ENCODE measurements around the gene SORCS2. TPM values are rescaled to one million over a fixed set of nuclear protein-coding genes. Genes with fewer than 3 reads are reported as not detected.

The SORCS2 gene
- total and polyA plus RNA-seq, 2 of the 4 experiments (the other 2 are of a cell fraction), result 0.36 to 0.62 TPM

DNA sequence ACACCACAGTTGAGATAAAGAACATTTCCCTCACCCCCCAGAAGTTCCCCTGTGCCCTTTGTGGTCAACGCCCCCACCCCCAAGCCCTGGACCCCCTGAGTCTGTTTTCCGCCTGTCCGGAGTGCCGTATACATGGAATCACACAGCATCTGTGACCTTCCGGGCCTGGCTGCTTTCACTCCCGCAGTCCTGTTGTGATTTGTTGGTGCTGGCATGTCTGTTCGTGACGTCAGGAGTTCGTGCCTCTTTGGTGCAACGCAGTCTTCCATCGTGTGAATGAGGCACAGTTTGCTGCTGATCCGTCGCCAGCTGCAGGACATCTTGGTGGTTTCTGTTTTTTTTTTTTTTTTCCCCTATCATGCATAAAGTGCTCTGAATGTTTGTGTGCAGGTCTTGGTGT lies 180.3 kb downstream of the SORCS2 start:
- Histone ChIP-seq H3K4ac (ENCODE audit: low read depth, low read length) (no peak overlapping the region), H2BK20ac (ENCODE audit: low read depth, low read length) (no peak overlapping the region), H2AFZ (replicated peaks; ENCODE audit: low read length, poor library complexity) (no peak overlapping the region), H3K9me1 (ENCODE audit: insufficient read depth, low read length) (no peaks in the 10 kb centered on the region), H3K36me3 (ENCODE audit: control insufficient read depth, insufficient read depth, low read length) (no peaks in the 10 kb centered on the region), H3K79me1 (ENCODE audit: low read depth in 1 of 2, low read length in 2 of 2) (no peaks in the 10 kb centered on the region), H3K18ac (ENCODE audit: low read depth, low read length) (no peak overlapping the region), H3K9me3 (ENCODE audit: control insufficient read depth, insufficient read depth, low read length) (no peaks in the 10 kb centered on the region), H3K27ac (ENCODE audit: insufficient read depth, low read length) (no peak overlapping the region), H4K5ac (ENCODE audit: low read depth, low read length) (no peak overlapping the region), H2BK120ac (ENCODE audit: low read depth, low read length) (no peak overlapping the region), H3K4me3 (ENCODE audit: insufficient read depth, low read depth, low read length) (no peak overlapping the region), H3K4me2 (ENCODE audit: low read depth, low read length) (no peak overlapping the region), H3K4me1 (ENCODE audit: control insufficient read depth, insufficient read depth, low read length) (no peaks in the 10 kb centered on the region), H4K20me1 (ENCODE audit: insufficient read depth, low read length) (no peaks in the 10 kb centered on the region; the same call in 1 of the 2 replicates), H3K14ac (replicated peaks; ENCODE audit: low read depth, low read length) (no peak overlapping the region), H2BK5ac (ENCODE audit: low read depth, low read length, poor library complexity, severe bottlenecking) (no peak overlapping the region), H3K56ac (ENCODE audit: extremely low read depth, insufficient read depth, low read length) (no peak overlapping the region), H3K27me3 (ENCODE audit: control insufficient read depth, insufficient read depth, low read length) (peaks cover 45% of the 10 kb centered on the region), H4K91ac (ENCODE audit: insufficient read depth, low read depth, low read length) (no peak overlapping the region), H3K9ac (ENCODE audit: low read depth, low read length) (no peak overlapping the region), H2AK9ac (replicated peaks; ENCODE audit: low read depth, low read length, poor library complexity) (no peak overlapping the region), H2BK15ac (ENCODE audit: low read depth, low read length) (no peak overlapping the region), H2AK5ac (ENCODE audit: low read depth, low read length) (no peak overlapping the region), H4K8ac (ENCODE audit: low read depth in 2 of 2, low read length in 2 of 2) (no peak overlapping the region), H3K23ac (ENCODE audit: low read depth, low read length) (no peak overlapping the region)
- ATAC-seq (ENCODE audit: low read depth) (no peak), DNase-seq (peak; percentile 11)
- dilution Hi-C loops (cut with HindIII; ENCODE audit: low sequenced_read_pairs, unreplicated experiment) (no loop called here), intact Hi-C loops (cut with micrococcal nuclease) (no loop called here), in situ Hi-C loops (cut with MboI; ENCODE audit: low sequenced_read_pairs) (no loop called here)
- WGBS, 2 experiments (ENCODE audit: extremely low coverage in 2 of 2, insufficient read length in 1 of 2), result 33% methylated on average over 2 of the region's 13 CpGs; no CpG with 5 or more reads in 1 of the 2 experiments
- ChIA-PET CTCF (no interaction called here), POLR2A (ENCODE audit: unreplicated experiment) (no interaction called here)
- BruUV-seq (replicated peaks), result no TSS peak
- TF ChIP-seq CEBPB (IDR thresholded peaks at IDR 0.05; ENCODE audit: low read depth, low read length), result no peak
